ENCODE measurements around the gene LHX4.
"Not testable (repeated sequence)": the region's sequence is repeated elsewhere in the genome, so short reads cannot be mapped to it uniquely, and the experiment has no call there.

The LHX4 gene

DNA sequence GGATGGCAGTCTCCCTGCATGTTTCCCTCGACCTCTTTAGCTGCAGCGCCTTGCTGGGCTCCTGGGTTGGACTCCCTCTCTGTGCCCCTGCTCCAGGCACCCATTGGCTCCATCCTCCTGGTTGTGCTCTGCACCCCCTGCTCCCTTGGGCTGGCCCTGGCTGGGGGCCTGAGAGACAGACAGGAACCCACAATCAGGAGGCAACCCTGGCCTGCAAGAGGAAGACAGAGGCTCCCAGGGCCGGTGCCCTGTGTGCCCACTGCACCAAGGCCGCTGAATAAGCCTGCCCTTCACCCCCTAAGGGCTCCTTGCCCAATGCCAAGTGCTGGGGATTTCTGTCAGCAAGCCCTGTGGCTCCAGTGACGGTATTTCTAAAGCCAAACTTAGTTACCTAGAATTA is 31.5 kb upstream of the LHX4 start:
- no CpG with 5 or more reads among the region's 5 CpGs for WGBS (ENCODE audit: extremely low coverage, insufficient coverage, low lambda C conversion rate)
- Histone ChIP-seq H3K56ac (ENCODE audit: low read length) (no peak overlapping the region), H3K79me2 (ENCODE audit: control insufficient read depth, insufficient read depth, low read length) (no peaks in the 10 kb centered on the region), H2BK120ac (ENCODE audit: low read depth, low read length) (no peak overlapping the region), H4K8ac (ENCODE audit: low read depth, low read length) (no peak overlapping the region), H3K18ac (ENCODE audit: low read length) (no peak overlapping the region), H3K9ac (ENCODE audit: low read length) (no peak overlapping the region), H3K27me3 (ENCODE audit: insufficient read depth, low read length, poor library complexity) (no peaks in the 10 kb centered on the region), H3K23ac (ENCODE audit: low read length) (no peak overlapping the region), H4K5ac (ENCODE audit: low read length) (no peak overlapping the region), H3K4ac (ENCODE audit: low read depth, low read length) (no peak overlapping the region), H3K4me2 (ENCODE audit: low read length) (no peak overlapping the region), H3K27ac (ENCODE audit: low read depth, low read length) (no peak overlapping the region), H3K4me3 (ENCODE audit: low read length) (no peak overlapping the region), H2BK15ac (replicated peaks; ENCODE audit: low read depth) (no peak overlapping the region), H2AK5ac (ENCODE audit: low read length) (no peak overlapping the region), H3K36me3 (ENCODE audit: control insufficient read depth, insufficient read depth, low read length) (no peaks in the 10 kb centered on the region), H3K79me1 (ENCODE audit: low read length) (no peaks in the 10 kb centered on the region), H2BK5ac (ENCODE audit: low read length) (no peak overlapping the region), H3K4me1 (ENCODE audit: control insufficient read depth, low read depth, low read length) (no peaks in the 10 kb centered on the region)
- no peak for DNase-seq

DNA sequence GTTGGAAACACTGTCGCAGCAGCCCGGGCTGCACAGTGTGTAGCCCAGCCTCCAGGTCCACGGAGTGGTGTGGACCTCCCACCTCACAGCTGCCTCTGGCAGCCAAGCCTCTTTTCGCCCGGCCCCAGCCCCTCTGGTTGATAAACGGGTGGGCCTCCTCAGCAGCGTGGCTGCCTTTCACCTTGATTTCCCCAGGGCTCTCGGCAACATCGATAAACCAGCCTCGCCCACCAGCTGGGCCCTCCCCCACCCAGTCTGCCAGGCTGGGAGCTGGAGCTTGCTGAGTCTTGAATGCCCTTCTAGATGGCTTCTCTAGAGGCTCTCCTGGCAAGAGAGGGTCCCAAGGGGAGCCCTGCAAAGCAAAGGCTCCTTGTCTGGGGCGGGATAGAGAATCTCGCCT is 31.0 kb upstream of the LHX4 start:
- Histone ChIP-seq H2BK5ac (ENCODE audit: low read length) (no peak overlapping the region), H2AK5ac (ENCODE audit: low read length) (no peak overlapping the region), H3K4ac (ENCODE audit: low read depth, low read length) (no peak overlapping the region), H3K4me3 (ENCODE audit: low read length) (no peak overlapping the region), H2BK120ac (ENCODE audit: low read depth, low read length) (no peak overlapping the region), H3K4me2 (ENCODE audit: low read length) (no peak overlapping the region), H3K27me3 (ENCODE audit: insufficient read depth, low read length, poor library complexity) (no peaks in the 10 kb centered on the region), H4K5ac (ENCODE audit: low read length) (no peak overlapping the region), H3K56ac (ENCODE audit: low read length) (no peak overlapping the region), H3K9ac (ENCODE audit: low read length) (no peak overlapping the region), H3K79me2 (ENCODE audit: control insufficient read depth, insufficient read depth, low read length) (no peaks in the 10 kb centered on the region), H3K4me1 (ENCODE audit: control insufficient read depth, low read depth, low read length) (no peaks in the 10 kb centered on the region), H3K79me1 (ENCODE audit: low read length) (no peaks in the 10 kb centered on the region), H2BK15ac (replicated peaks; ENCODE audit: low read depth) (no peak overlapping the region), H3K27ac (ENCODE audit: low read depth, low read length) (no peak overlapping the region), H3K36me3 (ENCODE audit: control insufficient read depth, insufficient read depth, low read length) (no peaks in the 10 kb centered on the region), H4K8ac (ENCODE audit: low read depth, low read length) (no peak overlapping the region), H3K18ac (ENCODE audit: low read length) (no peak overlapping the region), H3K23ac (ENCODE audit: low read length) (no peak overlapping the region)
- DNase-seq: no peak
- whole genome bisulfite sequencing (ENCODE audit: extremely low coverage, insufficient coverage, low lambda C conversion rate): no CpG with 5 or more reads among the region's 12 CpGs

DNA sequence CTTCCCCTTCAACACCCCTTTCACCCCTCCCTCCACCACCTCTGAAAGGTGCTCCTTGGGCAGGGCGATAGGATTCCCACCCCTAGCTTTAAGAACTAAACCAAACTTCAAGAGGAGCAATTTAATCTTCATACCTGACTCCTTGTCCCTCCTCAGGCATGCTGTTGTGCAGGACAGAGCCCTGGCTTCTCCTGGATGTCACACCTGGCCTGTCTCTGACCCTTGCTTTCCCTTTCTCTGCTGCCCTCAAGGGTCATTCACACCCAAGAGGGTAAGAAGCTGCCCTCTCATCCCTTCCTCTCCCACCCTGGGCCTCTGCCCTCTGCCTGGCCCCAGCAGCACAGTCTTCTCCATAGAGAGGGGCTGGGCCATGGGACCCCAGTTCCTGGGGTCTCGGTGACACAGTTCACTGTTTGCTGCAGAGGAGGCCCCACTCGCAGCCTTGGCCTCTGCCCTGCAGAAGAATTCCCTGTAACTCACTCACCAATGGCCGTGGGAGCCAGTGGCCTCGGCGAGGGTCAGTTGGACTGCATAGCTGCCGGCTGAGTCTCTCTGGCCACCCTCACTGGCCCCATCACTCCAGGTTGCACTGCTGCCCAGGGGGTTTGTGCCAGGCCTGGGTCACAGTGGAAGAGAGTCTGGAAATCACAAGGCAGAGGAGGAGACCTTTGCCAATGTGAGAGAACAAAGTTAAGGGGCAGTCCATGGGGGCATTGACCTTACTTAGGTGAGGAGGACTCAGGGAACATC is 28.4 kb upstream of the LHX4 start:
- H3K4me2 ChIP-seq (ENCODE audit: low read length): no peak overlapping the region
- H3K79me2 ChIP-seq (ENCODE audit: control insufficient read depth, insufficient read depth, low read length): no peaks in the 10 kb centered on the region
- no peak overlapping the region for H3K4ac ChIP-seq (ENCODE audit: low read depth, low read length)
- WGBS (ENCODE audit: extremely low coverage, insufficient coverage, low lambda C conversion rate): no CpG with 5 or more reads among the region's 7 CpGs
- no peaks in the 10 kb centered on the region for H3K27me3 ChIP-seq (ENCODE audit: insufficient read depth, low read length, poor library complexity)
- H3K79me1 ChIP-seq (ENCODE audit: low read length): no peaks in the 10 kb centered on the region
- H3K36me3 ChIP-seq (ENCODE audit: control insufficient read depth, insufficient read depth, low read length): no peaks in the 10 kb centered on the region
- no peak overlapping the region for H3K56ac ChIP-seq (ENCODE audit: low read length)
- H3K9ac ChIP-seq (ENCODE audit: low read length): no peak overlapping the region
- DNase-seq: no peak
- no peak overlapping the region for H2BK15ac ChIP-seq (replicated peaks; ENCODE audit: low read depth)
- H3K4me1 ChIP-seq (ENCODE audit: control insufficient read depth, low read depth, low read length): no peaks in the 10 kb centered on the region
- no peak overlapping the region for H3K23ac ChIP-seq (ENCODE audit: low read length)
- no peak overlapping the region for H2BK5ac ChIP-seq (ENCODE audit: low read length)
- no peak overlapping the region for H3K27ac ChIP-seq (ENCODE audit: low read depth, low read length)
- no peak overlapping the region for H3K18ac ChIP-seq (ENCODE audit: low read length)
- no peak overlapping the region for H4K8ac ChIP-seq (ENCODE audit: low read depth, low read length)
- no peak overlapping the region for H4K5ac ChIP-seq (ENCODE audit: low read length)
- no peak overlapping the region for H2BK120ac ChIP-seq (ENCODE audit: low read depth, low read length)
- H2AK5ac ChIP-seq (ENCODE audit: low read length): no peak overlapping the region
- H3K4me3 ChIP-seq (ENCODE audit: low read length): no peak overlapping the region

GRCh38 chr1:180202588-180202987 is 27.5 kb upstream of the LHX4 start:
- H3K27ac ChIP-seq (ENCODE audit: low read depth, low read length); H4K8ac ChIP-seq (ENCODE audit: low read depth, low read length); H3K79me2 ChIP-seq (ENCODE audit: control insufficient read depth, insufficient read depth, low read length); H3K56ac ChIP-seq (ENCODE audit: low read length); H3K27me3 ChIP-seq (ENCODE audit: insufficient read depth, low read length, poor library complexity); DNase-seq; H2BK120ac ChIP-seq (ENCODE audit: low read depth, low read length); H3K4me2 ChIP-seq (ENCODE audit: low read length); H3K4me1 ChIP-seq (ENCODE audit: control insufficient read depth, low read depth, low read length); H2BK15ac ChIP-seq (replicated peaks; ENCODE audit: low read depth); H2AK5ac ChIP-seq (ENCODE audit: low read length); H2BK5ac ChIP-seq (ENCODE audit: low read length); H3K79me1 ChIP-seq (ENCODE audit: low read length); H3K9ac ChIP-seq (ENCODE audit: low read length); H4K5ac ChIP-seq (ENCODE audit: low read length); H3K4me3 ChIP-seq (ENCODE audit: low read length); H3K23ac ChIP-seq (ENCODE audit: low read length); H3K36me3 ChIP-seq (ENCODE audit: control insufficient read depth, insufficient read depth, low read length); H3K18ac ChIP-seq (ENCODE audit: low read length); H3K4ac ChIP-seq (ENCODE audit: low read depth, low read length): not testable (repeated sequence)
- WGBS (ENCODE audit: extremely low coverage, insufficient coverage, low lambda C conversion rate): no CpG with 5 or more reads among the region's 5 CpGs

- Histone ChIP-seq H2BK15ac (replicated peaks; ENCODE audit: low read depth) (no peak overlapping the region), H3K18ac (ENCODE audit: low read length) (no peak overlapping the region), H3K36me3 (ENCODE audit: control insufficient read depth, insufficient read depth, low read length) (no peaks in the 10 kb centered on the region), H3K4me3 (ENCODE audit: low read length) (no peak overlapping the region), H3K27me3 (ENCODE audit: insufficient read depth, low read length, poor library complexity) (no peaks in the 10 kb centered on the region), H3K79me1 (ENCODE audit: low read length) (no peaks in the 10 kb centered on the region), H3K4me1 (ENCODE audit: control insufficient read depth, low read depth, low read length) (no peaks in the 10 kb centered on the region), H3K56ac (ENCODE audit: low read length) (no peak overlapping the region), H2AK5ac (ENCODE audit: low read length) (no peak overlapping the region), H4K5ac (ENCODE audit: low read length) (no peak overlapping the region), H3K23ac (ENCODE audit: low read length) (no peak overlapping the region), H2BK5ac (ENCODE audit: low read length) (no peak overlapping the region), H4K8ac (ENCODE audit: low read depth, low read length) (no peak overlapping the region), H3K27ac (ENCODE audit: low read depth, low read length) (no peak overlapping the region), H3K4ac (ENCODE audit: low read depth, low read length) (no peak overlapping the region), H2BK120ac (ENCODE audit: low read depth, low read length) (no peak overlapping the region), H3K4me2 (ENCODE audit: low read length) (no peak overlapping the region), H3K79me2 (ENCODE audit: control insufficient read depth, insufficient read depth, low read length) (no peaks in the 10 kb centered on the region), H3K9ac (ENCODE audit: low read length) (no peak overlapping the region)
- no peak for DNase-seq
- no CpG with 5 or more reads among the region's 6 CpGs for WGBS (ENCODE audit: extremely low coverage, insufficient coverage, low lambda C conversion rate)
Observed at GRCh38 chr1:180204231-180204630, 25.8 kb upstream of the LHX4 start.

- DNase-seq: no peak
- H3K79me1 ChIP-seq (ENCODE audit: low read length): no peaks in the 10 kb centered on the region
- H4K8ac ChIP-seq (ENCODE audit: low read depth, low read length): no peak overlapping the region
- H3K27ac ChIP-seq (ENCODE audit: low read depth, low read length): no peak overlapping the region
- no peak overlapping the region for H3K4me3 ChIP-seq (ENCODE audit: low read length)
- no peak overlapping the region for H2AK5ac ChIP-seq (ENCODE audit: low read length)
- H3K27me3 ChIP-seq (ENCODE audit: insufficient read depth, low read length, poor library complexity): no peaks in the 10 kb centered on the region
- WGBS (ENCODE audit: extremely low coverage, insufficient coverage, low lambda C conversion rate): no CpG with 5 or more reads among the region's 3 CpGs
- no peak overlapping the region for H4K5ac ChIP-seq (ENCODE audit: low read length)
- H3K36me3 ChIP-seq (ENCODE audit: control insufficient read depth, insufficient read depth, low read length): no peaks in the 10 kb centered on the region
- H3K79me2 ChIP-seq (ENCODE audit: control insufficient read depth, insufficient read depth, low read length): no peaks in the 10 kb centered on the region
- no peak overlapping the region for H2BK5ac ChIP-seq (ENCODE audit: low read length)
- no peak overlapping the region for H2BK120ac ChIP-seq (ENCODE audit: low read depth, low read length)
- no peak overlapping the region for H3K56ac ChIP-seq (ENCODE audit: low read length)
- H3K4ac ChIP-seq (ENCODE audit: low read depth, low read length): no peak overlapping the region
- no peak overlapping the region for H3K9ac ChIP-seq (ENCODE audit: low read length)
- no peak overlapping the region for H3K23ac ChIP-seq (ENCODE audit: low read length)
- no peak overlapping the region for H2BK15ac ChIP-seq (replicated peaks; ENCODE audit: low read depth)
- H3K4me2 ChIP-seq (ENCODE audit: low read length): no peak overlapping the region
- H3K18ac ChIP-seq (ENCODE audit: low read length): no peak overlapping the region
- H3K4me1 ChIP-seq (ENCODE audit: control insufficient read depth, low read depth, low read length): no peaks in the 10 kb centered on the region
Observed at GRCh38 chr1:180206581-180206980, 23.5 kb upstream of the LHX4 start.

All from mesendoderm (in vitro differentiated cells).